ENCODE data around the gene ZNF608. TPM values are rescaled to one million over a fixed set of nuclear protein-coding genes. Genes with fewer than 3 reads are reported as not detected.

The ZNF608 gene
- total RNA-seq, 1 experiment from 2014 or later, result 12.1 TPM

- Histone ChIP-seq H3K36me3 (ENCODE audit: insufficient read depth, low read length) (no peaks in the 10 kb centered on the region), H3K4me2 (ENCODE audit: low read depth, low read length, poor library complexity, severe bottlenecking) (peak overlapping the region; percentile 77), H4K20me1 (ENCODE audit: insufficient read depth, low read depth, low read length) (no peaks in the 10 kb centered on the region; the same call in 1 of the 2 replicates), H3K79me2 (ENCODE audit: low read length) (no peaks in the 10 kb centered on the region), H3K9me3 (ENCODE audit: low read length) (no peaks in the 10 kb centered on the region), H3K4me1 (ENCODE audit: low read length) (peaks cover 68% of the 10 kb centered on the region), H3K27ac (ENCODE audit: low read length) (peak overlapping the region; percentile 95), H3K9me2 (replicated peaks; ENCODE audit: insufficient read depth, low read length) (no peaks in the 10 kb centered on the region), H3K4me3 (ENCODE audit: low read length) (peak overlapping the region; percentile 52; the same call in 1 of the 2 replicates), H3K9ac (ENCODE audit: low read length) (peak overlapping the region; percentile 63), H3K27me3 (ENCODE audit: low read length) (no peaks in the 10 kb centered on the region), H2AFZ (ENCODE audit: low read length) (no peak overlapping the region)
- DNase-seq, result no peak
Observed at GRCh38 chr5:124708086-124708485, 38.4 kb downstream of the ZNF608 start.

GRCh38 chr5:124707520-124707919, 38.9 kb downstream of the ZNF608 start:
- H3K27me3 ChIP-seq (ENCODE audit: low read length), result no peaks in the 10 kb centered on the region
- no peaks in the 10 kb centered on the region for H3K9me3 ChIP-seq (ENCODE audit: low read length)
- peak overlapping the region; percentile 63 for H3K9ac ChIP-seq (ENCODE audit: low read length)
- no peaks in the 10 kb centered on the region for H3K36me3 ChIP-seq (ENCODE audit: insufficient read depth, low read length)
- no peaks in the 10 kb centered on the region for H4K20me1 ChIP-seq (ENCODE audit: insufficient read depth, low read depth, low read length)
- H3K4me1 ChIP-seq (ENCODE audit: low read length), result peaks cover 70% of the 10 kb centered on the region
- peak overlapping the region; percentile 52 for H3K4me3 ChIP-seq (ENCODE audit: low read length)
- H3K27ac ChIP-seq (ENCODE audit: low read length), result peak overlapping the region; percentile 95
- no peak overlapping the region for H2AFZ ChIP-seq (ENCODE audit: low read length)
- peak overlapping the region; percentile 77 for H3K4me2 ChIP-seq (ENCODE audit: low read depth, low read length, poor library complexity, severe bottlenecking)
- no peaks in the 10 kb centered on the region for H3K9me2 ChIP-seq (replicated peaks; ENCODE audit: insufficient read depth, low read length)
- no peaks in the 10 kb centered on the region for H3K79me2 ChIP-seq (ENCODE audit: low read length)
- DNase-seq, result peak; percentile 68

GRCh38 chr5:124706729-124707361, 39.6 kb downstream of the ZNF608 start:
- Histone ChIP-seq H3K27ac (ENCODE audit: low read length) (peak overlapping the region; percentile 95), H3K9me3 (ENCODE audit: low read length) (no peaks in the 10 kb centered on the region), H3K27me3 (ENCODE audit: low read length) (no peaks in the 10 kb centered on the region), H3K36me3 (ENCODE audit: insufficient read depth, low read length) (no peaks in the 10 kb centered on the region), H3K4me2 (ENCODE audit: low read depth, low read length, poor library complexity, severe bottlenecking) (peak overlapping the region; percentile 77), H3K4me3 (ENCODE audit: low read length) (peak overlapping the region; percentile 52), H4K20me1 (ENCODE audit: insufficient read depth, low read depth, low read length) (no peaks in the 10 kb centered on the region), H3K9me2 (replicated peaks; ENCODE audit: insufficient read depth, low read length) (no peaks in the 10 kb centered on the region), H3K79me2 (ENCODE audit: low read length) (no peaks in the 10 kb centered on the region), H3K4me1 (ENCODE audit: low read length) (peaks cover 77% of the 10 kb centered on the region), H3K9ac (ENCODE audit: low read length) (peak overlapping the region; percentile 63), H2AFZ (ENCODE audit: low read length) (no peak overlapping the region; the same call in 1 of the 2 replicates)
- DNase-seq, result peak; percentile 64

- Histone ChIP-seq H3K9me3 (ENCODE audit: low read length) (no peaks in the 10 kb centered on the region), H3K4me2 (ENCODE audit: low read depth, low read length, poor library complexity, severe bottlenecking) (peak overlapping the region; percentile 77), H3K9ac (ENCODE audit: low read length) (peak overlapping the region; percentile 63), H3K79me2 (ENCODE audit: low read length) (no peaks in the 10 kb centered on the region), H3K9me2 (replicated peaks; ENCODE audit: insufficient read depth, low read length) (no peaks in the 10 kb centered on the region), H3K27ac (ENCODE audit: low read length) (peak overlapping the region; percentile 95), H2AFZ (ENCODE audit: low read length) (0 out of 2 replicates have a peak overlapping the region, but pooled peaks have one; percentile 9), H3K4me3 (ENCODE audit: low read length) (peak overlapping the region; percentile 56), H3K4me1 (ENCODE audit: low read length) (peaks cover 84% of the 10 kb centered on the region), H4K20me1 (ENCODE audit: insufficient read depth, low read depth, low read length) (no peaks in the 10 kb centered on the region), H3K36me3 (ENCODE audit: insufficient read depth, low read length) (no peaks in the 10 kb centered on the region), H3K27me3 (ENCODE audit: low read length) (no peaks in the 10 kb centered on the region)
- peak; percentile 78 for DNase-seq
Observed at GRCh38 chr5:124706051-124706450, 40.4 kb downstream of the ZNF608 start.

- Histone ChIP-seq H4K20me1 (ENCODE audit: insufficient read depth, low read depth, low read length) (no peaks in the 10 kb centered on the region), H3K4me3 (ENCODE audit: low read length) (peak overlapping the region; percentile 56), H3K36me3 (ENCODE audit: insufficient read depth, low read length) (no peaks in the 10 kb centered on the region), H3K27ac (ENCODE audit: low read length) (peak overlapping the region; percentile 95), H3K9me2 (replicated peaks; ENCODE audit: insufficient read depth, low read length) (no peaks in the 10 kb centered on the region), H2AFZ (ENCODE audit: low read length) (0 out of 2 replicates have a peak overlapping the region, but pooled peaks have one; percentile 9), H3K4me1 (ENCODE audit: low read length) (peaks cover 81% of the 10 kb centered on the region), H3K4me2 (ENCODE audit: low read depth, low read length, poor library complexity, severe bottlenecking) (peak overlapping the region; percentile 77), H3K27me3 (ENCODE audit: low read length) (no peaks in the 10 kb centered on the region), H3K9ac (ENCODE audit: low read length) (peak overlapping the region; percentile 63), H3K79me2 (ENCODE audit: low read length) (no peaks in the 10 kb centered on the region), H3K9me3 (ENCODE audit: low read length) (no peaks in the 10 kb centered on the region)
- DNase-seq, result peak; percentile 61
Observed at GRCh38 chr5:124705577-124705976, 40.9 kb downstream of the ZNF608 start.

- no peaks in the 10 kb centered on the region for H3K27me3 ChIP-seq (ENCODE audit: low read length)
- no peaks in the 10 kb centered on the region for H3K79me2 ChIP-seq (ENCODE audit: low read length)
- H3K9me3 ChIP-seq (ENCODE audit: low read length), result no peaks in the 10 kb centered on the region
- peak overlapping the region; percentile 56 for H3K4me3 ChIP-seq (ENCODE audit: low read length)
- H3K4me1 ChIP-seq (ENCODE audit: low read length), result peaks cover 80% of the 10 kb centered on the region
- H2AFZ ChIP-seq (ENCODE audit: low read length), result no peak overlapping the region
- peak overlapping the region; percentile 77 for H3K4me2 ChIP-seq (ENCODE audit: low read depth, low read length, poor library complexity, severe bottlenecking)
- H3K9ac ChIP-seq (ENCODE audit: low read length), result peak overlapping the region; percentile 63
- peak; percentile 90 for DNase-seq
- H4K20me1 ChIP-seq (ENCODE audit: insufficient read depth, low read depth, low read length), result no peaks in the 10 kb centered on the region
- H3K27ac ChIP-seq (ENCODE audit: low read length), result peak overlapping the region; percentile 95
- no peaks in the 10 kb centered on the region for H3K36me3 ChIP-seq (ENCODE audit: insufficient read depth, low read length)
- no peaks in the 10 kb centered on the region for H3K9me2 ChIP-seq (replicated peaks; ENCODE audit: insufficient read depth, low read length)
Observed at GRCh38 chr5:124704594-124705284, 41.7 kb downstream of the ZNF608 start.

- Histone ChIP-seq H4K20me1 (ENCODE audit: insufficient read depth, low read depth, low read length) (no peaks in the 10 kb centered on the region), H3K79me2 (ENCODE audit: low read length) (no peaks in the 10 kb centered on the region), H3K9me2 (replicated peaks; ENCODE audit: insufficient read depth, low read length) (no peaks in the 10 kb centered on the region), H3K4me1 (ENCODE audit: low read length) (peaks cover 79% of the 10 kb centered on the region), H3K27me3 (ENCODE audit: low read length) (no peaks in the 10 kb centered on the region), H3K9me3 (ENCODE audit: low read length) (no peaks in the 10 kb centered on the region), H3K4me3 (ENCODE audit: low read length) (peak overlapping the region; percentile 22), H3K9ac (ENCODE audit: low read length) (peak overlapping the region; percentile 47), H3K4me2 (ENCODE audit: low read depth, low read length, poor library complexity, severe bottlenecking) (peak overlapping the region; percentile 77), H3K27ac (ENCODE audit: low read length) (peak overlapping the region; percentile 95), H2AFZ (ENCODE audit: low read length) (no peak overlapping the region), H3K36me3 (ENCODE audit: insufficient read depth, low read length) (no peaks in the 10 kb centered on the region)
- peak; percentile 67 for DNase-seq
Observed at GRCh38 chr5:124703995-124704394, 42.4 kb downstream of the ZNF608 start.

GRCh38 chr5:124702525-124702924, 43.9 kb downstream of the ZNF608 start:
- peaks cover 68% of the 10 kb centered on the region for H3K4me1 ChIP-seq (ENCODE audit: low read length)
- H3K36me3 ChIP-seq (ENCODE audit: insufficient read depth, low read length), result no peaks in the 10 kb centered on the region
- no peaks in the 10 kb centered on the region for H3K27me3 ChIP-seq (ENCODE audit: low read length)
- peak; percentile 70 for DNase-seq
- no peaks in the 10 kb centered on the region for H3K9me3 ChIP-seq (ENCODE audit: low read length)
- peak overlapping the region; percentile 77 for H3K4me2 ChIP-seq (ENCODE audit: low read depth, low read length, poor library complexity, severe bottlenecking)
- H3K79me2 ChIP-seq (ENCODE audit: low read length), result no peaks in the 10 kb centered on the region
- H3K9ac ChIP-seq (ENCODE audit: low read length), result peak overlapping the region; percentile 43
- 0 out of 2 replicates have a peak overlapping the region, but pooled peaks have one; percentile 59 for H2AFZ ChIP-seq (ENCODE audit: low read length)
- peak overlapping the region; percentile 95 for H3K27ac ChIP-seq (ENCODE audit: low read length)
- H3K9me2 ChIP-seq (replicated peaks; ENCODE audit: insufficient read depth, low read length), result no peaks in the 10 kb centered on the region
- H3K4me3 ChIP-seq (ENCODE audit: low read length), result peak overlapping the region; percentile 22
- no peaks in the 10 kb centered on the region for H4K20me1 ChIP-seq (ENCODE audit: insufficient read depth, low read depth, low read length)
